H9 (cell line): ENCODE measurements around the gene SVOP. TPM values are rescaled to one million over a fixed set of nuclear protein-coding genes. Genes with fewer than 3 reads are reported as not detected.
A peak's percentile ranks its signal among the peaks of the same experiment; 100 is the strongest.

Source experiments
- DNase-seq: peaks from one replicate; pipeline ENCODE4 v3.0.0-alpha.2; 2017
- H2AFZ ChIP-seq: one replicate; pipeline ENCODE4 v1.6.1; 2013; ENCODE audit warnings: mild to moderate bottlenecking, low read length, control low read depth, moderate library complexity
- H2AK5ac ChIP-seq: 2 replicates; pipeline ENCODE4 v1.6.1; 2013; ENCODE audit warnings: low read length, control low read depth, mixed read lengths; ENCODE audit not compliant: insufficient read length
- H2BK120ac ChIP-seq: one replicate; pipeline ENCODE4 v1.6.1; 2013; ENCODE audit warnings: low read depth, mild to moderate bottlenecking, low read length, control low read depth, inconsistent platforms; ENCODE audit not compliant: poor library complexity, severe bottlenecking
- H2BK12ac ChIP-seq: 2 replicates; pipeline ENCODE4 v1.6.1; 2013; ENCODE audit warnings: low read length, control low read depth, mixed read lengths, low read depth; ENCODE audit not compliant: insufficient read length
- H2BK15ac ChIP-seq: 2 replicates; pipeline ENCODE4 v1.6.1; 2013; ENCODE audit warnings: low read depth, low read length, control low read depth
- H2BK20ac ChIP-seq: one replicate; pipeline ENCODE4 v1.6.1; 2013; ENCODE audit warnings: low read depth, mild to moderate bottlenecking, low read length, control low read depth, inconsistent platforms; ENCODE audit not compliant: poor library complexity, severe bottlenecking
- H2BK5ac ChIP-seq: 2 replicates; pipeline ENCODE4 v1.6.1; 2013; ENCODE audit warnings: low read length, control low read depth, mixed read lengths; ENCODE audit not compliant: insufficient read length
- H3K14ac ChIP-seq: 2 replicates; pipeline ENCODE4 v1.6.1; 2013; ENCODE audit warnings: low read length, control low read depth; ENCODE audit not compliant: insufficient read depth
- H3K18ac ChIP-seq: 2 replicates; pipeline ENCODE4 v1.6.1; 2013; ENCODE audit warnings: low read depth, mild to moderate bottlenecking, mixed read lengths, low read length, control low read depth; ENCODE audit not compliant: insufficient read length
- H3K23ac ChIP-seq: 2 replicates; pipeline ENCODE4 v1.6.1; 2013; ENCODE audit warnings: low read length, control low read depth, mixed read lengths, low read depth; ENCODE audit not compliant: insufficient read length
- H3K23me2 ChIP-seq: 2 replicates; pipeline ENCODE4 v1.6.1; 2013; ENCODE audit warnings: low read depth, mild to moderate bottlenecking, mixed read lengths, low read length, control low read depth; ENCODE audit not compliant: insufficient read length, poor library complexity, severe bottlenecking
- H3K27ac ChIP-seq: 2 replicates; pipeline ENCODE4 v1.5.1; 2013; ENCODE audit warnings: low read length, control low read depth, mixed read lengths, low read depth; ENCODE audit not compliant: insufficient read length
- H3K27me3 ChIP-seq: 2 replicates; pipeline ENCODE4 v1.6.1; 2013; ENCODE audit warnings: low read length, control low read depth, inconsistent platforms; ENCODE audit not compliant: insufficient read depth
- H3K4ac ChIP-seq: 2 replicates; pipeline ENCODE4 v1.6.1; 2013; ENCODE audit warnings: low read depth, mild to moderate bottlenecking, control low read depth, inconsistent platforms, low read length, moderate library complexity
- H3K4me1 ChIP-seq: 2 replicates; pipeline ENCODE4 v1.6.1; 2013; ENCODE audit warnings: low read length, control low read depth, inconsistent platforms; ENCODE audit not compliant: insufficient read depth
- H3K4me2 ChIP-seq: 2 replicates; pipeline ENCODE4 v1.6.1; 2013; ENCODE audit warnings: low read length, control low read depth, mixed read lengths; ENCODE audit not compliant: insufficient read length, insufficient read depth
- H3K56ac ChIP-seq: 2 replicates; pipeline ENCODE4 v1.6.1; 2013; ENCODE audit warnings: low read depth, mild to moderate bottlenecking, mixed read lengths, low read length, control low read depth; ENCODE audit not compliant: insufficient read length
- H3K79me1 ChIP-seq: 2 replicates; pipeline ENCODE4 v1.6.1; 2013; ENCODE audit warnings: low read depth, mild to moderate bottlenecking, moderate library complexity, low read length, control low read depth, inconsistent platforms; ENCODE audit not compliant: insufficient read depth, poor library complexity, severe bottlenecking
- H3K79me2 ChIP-seq: 2 replicates; pipeline ENCODE4 v1.6.1; 2013; ENCODE audit warnings: low read length, control low read depth, inconsistent platforms; ENCODE audit not compliant: insufficient read depth
- H3K9ac ChIP-seq: 2 replicates; pipeline ENCODE4 v1.6.1; 2013; ENCODE audit warnings: low read length, control low read depth, mixed read lengths; ENCODE audit not compliant: insufficient read length; ENCODE audit errors: extremely low read depth
- H3K9me3 ChIP-seq: one replicate; pipeline ENCODE4 v1.6.1; 2013; ENCODE audit warnings: low read depth, low read length, inconsistent platforms; ENCODE audit not compliant: control insufficient read depth
- H3T11ph ChIP-seq: one replicate; pipeline ENCODE4 v1.6.1; 2013; ENCODE audit warnings: mild to moderate bottlenecking, low read length, control low read depth, inconsistent platforms
- H4K20me1 ChIP-seq: one replicate; pipeline ENCODE4 v1.6.1; 2013; ENCODE audit not compliant: control insufficient read depth, insufficient read length, insufficient read depth
- H4K5ac ChIP-seq: 2 replicates; pipeline ENCODE4 v1.6.1; 2013; ENCODE audit warnings: low read depth, mild to moderate bottlenecking, mixed read lengths, low read length, control low read depth; ENCODE audit not compliant: insufficient read length
- H4K8ac ChIP-seq: replicated peaks from 2 replicates; pipeline ENCODE4 v1.6.1; 2013; ENCODE audit warnings: low read length, control low read depth, mixed read lengths, low read depth; ENCODE audit not compliant: insufficient read length
- H4K91ac ChIP-seq: 2 replicates; pipeline ENCODE4 v1.6.1; 2013; ENCODE audit warnings: low read depth, mild to moderate bottlenecking, moderate library complexity, mixed read lengths, low read length, control low read depth; ENCODE audit not compliant: insufficient read length
- H3K27ac Mint-ChIP-seq, 3 experiments: 2 replicates in 2 of 3; 3 replicates in 1 of 3; pipeline ENCODE4 v1.8.0; 2020 to 2021; ENCODE audit warnings: mixed read lengths in 3 of 3, mild to moderate bottlenecking in 1 of 3, moderate library complexity in 1 of 3
- H3K27me3 Mint-ChIP-seq: 2 replicates; pipeline ENCODE4 v1.8.0; 2021; ENCODE audit warnings: low read depth, mild to moderate bottlenecking, moderate library complexity, mixed read lengths
- H3K36me3 Mint-ChIP-seq, 3 experiments: 2 replicates in 2 of 3; 3 replicates in 1 of 3; pipeline ENCODE4 v1.8.0; 2020 to 2021; ENCODE audit warnings: low read depth in 3 of 3, mixed read lengths in 3 of 3; ENCODE audit not compliant: insufficient read depth in 1 of 3
- H3K4me1 Mint-ChIP-seq, 2 experiments: 2 replicates each; pipeline ENCODE4 v1.8.0; 2020; ENCODE audit warnings: mixed read lengths in 2 of 2
- H3K4me3 Mint-ChIP-seq, 2 experiments: 2 replicates in 1 of 2; 3 replicates in 1 of 2; pipeline ENCODE4 v1.8.0; 2020 to 2021; ENCODE audit warnings: mild to moderate bottlenecking in 2 of 2, mixed read lengths in 2 of 2, moderate library complexity in 1 of 2
- H3K9me3 Mint-ChIP-seq, 2 experiments: 2 replicates in 1 of 2; 3 replicates in 1 of 2; pipeline ENCODE4 v1.8.0; 2020; ENCODE audit warnings: mild to moderate bottlenecking in 2 of 2, mixed read lengths in 2 of 2, moderate library complexity in 1 of 2
- WGBS: extraction: QIAGEN DNeasy Blood & Tissue Kit; methylation state at CpG from one replicate; pipeline ENCODE4 v1.1.7; 2013; ENCODE audit warnings: missing lambda C conversion rate, low lambda C conversion rate, mixed read lengths; ENCODE audit not compliant: insufficient read length; ENCODE audit errors: extremely low coverage; 5-methylcytosine and 5-hydroxymethylcytosine counted together
- total RNA-seq: library from RNA; stranded (reverse); gene quantifications from 2 replicates; pipeline ENCODE4 v1.2.1, GENCODE V29; 2021
- TF ChIP-seq, protein P1 (sequence below): fragments of 200-600 bp; sonication (generic); conservative IDR thresholded peaks from 3 replicates; pipeline ENCODE4 v1.8.0; 2021; ENCODE audit warnings: antibody characterized with exemption, mild to moderate bottlenecking

The SVOP gene
- total RNA-seq, 1 experiment from 2014 or later, result 0.15 TPM

DNA sequence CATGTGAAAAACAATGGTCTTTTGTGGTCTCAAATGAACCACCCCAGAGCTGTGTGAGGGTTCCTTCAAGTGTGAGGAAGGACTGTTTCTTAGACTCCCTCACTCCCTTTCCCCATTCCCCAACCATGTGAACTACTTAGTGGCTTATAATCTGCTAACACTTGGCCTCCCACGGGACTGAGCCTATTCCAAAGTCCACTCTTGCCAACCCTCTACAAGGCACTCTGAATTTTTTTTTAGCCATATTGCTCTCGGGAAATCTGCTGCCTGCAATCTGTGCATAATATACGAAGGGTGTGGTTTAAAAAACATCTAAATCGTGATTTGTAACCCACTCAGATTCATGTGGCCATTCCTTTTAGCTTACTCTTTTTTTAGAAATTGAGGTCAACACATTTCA lies 2.6 kb downstream of the SVOP start:
- H3K4me3 Mint-ChIP-seq, result no peak overlapping the region
- H3K23ac ChIP-seq, result no peak overlapping the region
- peak overlapping the region in 1 of 3 experiments; percentile 19; a peak in 1 of 7 replicates for H3K27ac Mint-ChIP-seq
- H2BK120ac ChIP-seq, result no peak overlapping the region
- H4K20me1 ChIP-seq, result no peaks in the 10 kb centered on the region
- H2AFZ ChIP-seq, result no peak overlapping the region
- H3K14ac ChIP-seq, result no peak overlapping the region
- no peaks in the 10 kb centered on the region for H3K79me2 ChIP-seq
- H3K23me2 ChIP-seq, result no peaks in the 10 kb centered on the region
- H4K91ac ChIP-seq, result no peak overlapping the region
- no peak overlapping the region for H2BK20ac ChIP-seq
- no peak overlapping the region for H2AK5ac ChIP-seq
- H4K8ac ChIP-seq, result no peak overlapping the region
- H2BK12ac ChIP-seq, result no peak overlapping the region
- TF ChIP-seq, protein P1, sequence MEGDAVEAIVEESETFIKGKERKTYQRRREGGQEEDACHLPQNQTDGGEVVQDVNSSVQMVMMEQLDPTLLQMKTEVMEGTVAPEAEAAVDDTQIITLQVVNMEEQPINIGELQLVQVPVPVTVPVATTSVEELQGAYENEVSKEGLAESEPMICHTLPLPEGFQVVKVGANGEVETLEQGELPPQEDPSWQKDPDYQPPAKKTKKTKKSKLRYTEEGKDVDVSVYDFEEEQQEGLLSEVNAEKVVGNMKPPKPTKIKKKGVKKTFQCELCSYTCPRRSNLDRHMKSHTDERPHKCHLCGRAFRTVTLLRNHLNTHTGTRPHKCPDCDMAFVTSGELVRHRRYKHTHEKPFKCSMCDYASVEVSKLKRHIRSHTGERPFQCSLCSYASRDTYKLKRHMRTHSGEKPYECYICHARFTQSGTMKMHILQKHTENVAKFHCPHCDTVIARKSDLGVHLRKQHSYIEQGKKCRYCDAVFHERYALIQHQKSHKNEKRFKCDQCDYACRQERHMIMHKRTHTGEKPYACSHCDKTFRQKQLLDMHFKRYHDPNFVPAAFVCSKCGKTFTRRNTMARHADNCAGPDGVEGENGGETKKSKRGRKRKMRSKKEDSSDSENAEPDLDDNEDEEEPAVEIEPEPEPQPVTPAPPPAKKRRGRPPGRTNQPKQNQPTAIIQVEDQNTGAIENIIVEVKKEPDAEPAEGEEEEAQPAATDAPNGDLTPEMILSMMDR, result no peak
- no peak overlapping the region for H3T11ph ChIP-seq
- no peaks in the 10 kb centered on the region for H3K27me3 ChIP-seq
- no peak overlapping the region for H3K18ac ChIP-seq
- H3K36me3 Mint-ChIP-seq, result no peaks in the 10 kb centered on the region
- H3K27ac ChIP-seq, result no peak overlapping the region
- no peaks in the 10 kb centered on the region for H3K4me1 ChIP-seq
- no peak overlapping the region for H2BK15ac ChIP-seq
- peaks cover 26% of the 10 kb centered on the region for H3K27me3 Mint-ChIP-seq
- no peak overlapping the region for H3K56ac ChIP-seq
- WGBS, result no CpG with 5 or more reads among the region's 4 CpGs
- H3K9me3 ChIP-seq, result no peaks in the 10 kb centered on the region
- no peak overlapping the region for H4K5ac ChIP-seq
- H2BK5ac ChIP-seq, result no peak overlapping the region
- no peak overlapping the region for H3K4ac ChIP-seq
- H3K4me2 ChIP-seq, result no peak overlapping the region
- H3K9me3 Mint-ChIP-seq, result no peaks in the 10 kb centered on the region
- H3K79me1 ChIP-seq, result no peaks in the 10 kb centered on the region
- no peak overlapping the region for H3K9ac ChIP-seq
- peaks cover 8 to 10% of the 10 kb centered on the region in 2 experiments for H3K4me1 Mint-ChIP-seq
- no peak for DNase-seq
